GM19099 (cell line): Measurements from ENCODE around the gene PKHD1.

Source experiments
- POLR2A ChIP-seq: IDR thresholded peaks from 3 replicates; pipeline ENCODE4 v1.6.1; 2011; ENCODE audit warnings: low read depth; ENCODE audit not compliant: insufficient read length; ENCODE audit errors: extremely low read depth

PKHD1 gene

GRCh38 chr6:52117352-52117751 is 29.9 kb upstream of the PKHD1 start:
- no peak for TF ChIP-seq POLR2A

- TF ChIP-seq POLR2A = no peak
Measured at GRCh38 chr6:52116605-52116948, 29.2 kb upstream of the PKHD1 start.

GRCh38 chr6:52115891-52116604 is 28.6 kb upstream of the PKHD1 start:
- TF ChIP-seq POLR2A = no peak

GRCh38 chr6:52115145-52115741 is 27.8 kb upstream of the PKHD1 start:
- TF ChIP-seq POLR2A = no peak

- TF ChIP-seq POLR2A = no peak
Measured at GRCh38 chr6:52109171-52109571, 21.8 kb upstream of the PKHD1 start.

GRCh38 chr6:52108128-52108527 is 20.7 kb upstream of the PKHD1 start:
- TF ChIP-seq POLR2A = no peak

- no peak for TF ChIP-seq POLR2A
Measured at GRCh38 chr6:52106994-52107393, 19.6 kb upstream of the PKHD1 start.

GRCh38 chr6:52104979-52105378 is 17.6 kb upstream of the PKHD1 start:
- no peak for TF ChIP-seq POLR2A

GRCh38 chr6:52103623-52104022 is 16.2 kb upstream of the PKHD1 start:
- TF ChIP-seq POLR2A = no peak

GRCh38 chr6:52102405-52102804 is 15.0 kb upstream of the PKHD1 start:
- TF ChIP-seq POLR2A = no peak

GRCh38 chr6:52098721-52099120 is 11.3 kb upstream of the PKHD1 start:
- TF ChIP-seq POLR2A = no peak

- TF ChIP-seq POLR2A = no peak
Measured at GRCh38 chr6:52089758-52090348, 2.4 kb upstream of the PKHD1 start.

GRCh38 chr6:52086741-52087140 is 672 bp downstream of the PKHD1 start:
- TF ChIP-seq POLR2A = no peak

GRCh38 chr6:52081237-52081636 is 6.2 kb downstream of the PKHD1 start:
- TF ChIP-seq POLR2A = no peak

GRCh38 chr6:52077961-52078625 is 9.3 kb downstream of the PKHD1 start:
- TF ChIP-seq POLR2A = no peak
